ENCODE measurements around the gene ADD3.
A peak's percentile ranks its signal among the peaks of the same experiment; 100 is the strongest.
"Not testable (repeated sequence)": the region's sequence is repeated elsewhere in the genome, so short reads cannot be mapped to it uniquely, and the experiment has no call there.

ADD3 gene

DNA sequence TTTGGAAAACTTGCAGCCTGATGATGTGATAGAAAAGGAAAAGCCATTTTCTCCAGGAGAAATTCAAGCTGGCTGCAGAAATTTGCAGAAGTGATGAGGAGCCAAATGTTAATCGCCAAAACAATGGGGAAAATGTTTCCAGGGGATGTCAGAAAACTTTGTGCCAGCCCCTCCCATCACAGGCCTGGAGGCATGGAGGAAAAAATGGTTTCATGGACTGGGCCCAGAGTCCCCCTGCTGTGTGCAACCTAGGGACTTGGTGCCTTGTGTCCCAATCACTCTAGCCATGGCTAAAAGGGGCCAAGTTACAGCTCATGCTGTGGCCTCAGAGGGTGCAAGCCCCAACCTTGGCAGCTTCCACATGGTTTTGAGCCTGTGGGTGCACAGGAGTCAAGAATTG is 41.0 kb downstream of the ADD3 start:
- no peak overlapping the region for H3K27ac ChIP-seq (ENCODE audit: extremely low read depth, low read depth, low read length)
- TF ChIP-seq ZNF549 (tag by site-specific recombination; IDR thresholded peaks at IDR 0.05) (peak; percentile 86), SETDB1 (IDR thresholded peaks at IDR 0.05; ENCODE audit: insufficient read length, low read length) (peak; percentile 70), ZNF585B (tag by site-specific recombination; IDR thresholded peaks at IDR 0.05) (peak; percentile 100), ZNF677 (tag by site-specific recombination; IDR thresholded peaks at IDR 0.05) (no peak)
- H3K4me3 ChIP-seq (ENCODE audit: low read depth, low read length) = no peak overlapping the region
- CTCF ChIA-PET = no interaction called here
- H3K4me1 ChIP-seq (ENCODE audit: control insufficient read depth, insufficient read depth, low read length) = no peaks in the 10 kb centered on the region
- no peaks in the 10 kb centered on the region for H3K9me3 ChIP-seq (ENCODE audit: control insufficient read depth, insufficient read depth, low read depth, low read length)
- POLR2A ChIA-PET = no interaction called here
- no peaks in the 10 kb centered on the region for H3K36me3 ChIP-seq (ENCODE audit: control insufficient read depth in 2 of 2, insufficient read depth in 1 of 2, low read length in 2 of 2)

DNA sequence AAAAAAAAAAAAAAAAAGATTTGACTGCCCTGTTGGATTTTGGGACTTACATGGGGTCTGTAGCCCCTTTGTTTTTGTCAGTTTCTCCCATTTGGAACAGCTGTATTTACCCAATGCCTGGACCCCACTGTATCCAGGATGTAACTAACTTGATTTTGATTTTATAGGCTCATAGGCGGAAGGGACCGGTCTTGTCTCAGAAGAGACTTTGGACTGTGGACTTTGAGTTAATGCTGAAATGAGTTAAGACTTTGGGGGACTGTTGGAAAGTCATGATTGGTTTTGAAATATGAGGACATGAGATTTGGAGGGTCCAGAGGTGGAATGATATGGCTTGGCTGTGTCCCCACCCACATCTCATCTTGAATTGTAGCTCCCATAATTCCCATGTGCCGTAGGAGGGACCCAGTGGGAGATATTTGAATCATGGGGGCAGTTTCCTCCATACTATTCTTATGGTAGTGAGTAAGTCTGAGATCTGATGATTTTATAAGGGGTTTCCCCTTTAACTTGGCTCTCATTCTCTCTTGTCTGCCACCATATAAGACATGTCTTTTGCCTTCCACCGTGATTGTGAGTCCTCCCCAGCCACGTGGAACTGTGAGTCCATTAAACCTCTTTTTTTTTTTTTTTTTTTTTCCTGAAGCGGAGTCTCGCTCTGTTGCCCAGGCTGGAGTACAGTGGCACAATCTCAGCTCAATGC is 42.3 kb downstream of the ADD3 start:
- H3K27ac ChIP-seq (ENCODE audit: extremely low read depth, low read depth, low read length); H3K4me3 ChIP-seq (ENCODE audit: low read depth, low read length); H3K4me1 ChIP-seq (ENCODE audit: control insufficient read depth, insufficient read depth, low read length); H3K36me3 ChIP-seq (ENCODE audit: control insufficient read depth in 2 of 2, insufficient read depth in 1 of 2, low read length in 2 of 2); CTCF ChIA-PET; H3K9me3 ChIP-seq (ENCODE audit: control insufficient read depth, insufficient read depth, low read depth, low read length); POLR2A ChIA-PET: not testable (repeated sequence)

DNA sequence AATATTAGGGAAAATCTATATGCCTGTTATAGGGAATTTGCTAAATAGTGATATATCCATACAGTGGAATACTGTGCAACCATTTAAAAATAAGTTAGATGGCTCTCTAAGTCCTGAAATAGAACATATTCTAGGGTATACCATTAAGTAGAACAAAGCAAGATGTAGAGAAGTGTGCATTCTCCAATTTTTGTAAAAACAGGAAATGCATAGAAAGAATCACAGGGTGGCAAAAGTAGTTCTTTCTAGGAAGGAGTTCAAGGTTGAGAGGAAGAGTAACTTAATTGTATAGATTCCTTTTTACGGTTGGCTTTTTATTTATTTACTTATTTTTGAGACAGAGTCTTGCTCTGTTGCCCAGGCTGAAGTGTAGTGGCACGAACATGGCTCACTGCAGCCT is 43.7 kb downstream of the ADD3 start:
- POLR2A ChIA-PET = no interaction called here
- Histone ChIP-seq H3K4me1 (ENCODE audit: control insufficient read depth, insufficient read depth, low read length) (no peaks in the 10 kb centered on the region), H3K36me3 (ENCODE audit: control insufficient read depth in 2 of 2, insufficient read depth in 1 of 2, low read length in 2 of 2) (no peaks in the 10 kb centered on the region), H3K27ac (ENCODE audit: extremely low read depth, low read depth, low read length) (no peak overlapping the region), H3K4me3 (ENCODE audit: low read depth, low read length) (no peak overlapping the region), H3K9me3 (ENCODE audit: control insufficient read depth, insufficient read depth, low read depth, low read length) (no peaks in the 10 kb centered on the region)
- TF ChIP-seq SALL2 (tag by site-specific recombination; IDR thresholded peaks at IDR 0.05; ENCODE audit: borderline replicate concordance) = no peak
- TF ChIP-seq MZF1 (tag by site-specific recombination; IDR thresholded peaks at IDR 0.05; ENCODE audit: borderline replicate concordance) = no peak
- TF ChIP-seq ZNF600 (tag by site-specific recombination; IDR thresholded peaks at IDR 0.05) = no peak
- TF ChIP-seq ZNF433 (tag by site-specific recombination; IDR thresholded peaks at IDR 0.05; ENCODE audit: low read depth) = no peak
- no peak for TF ChIP-seq ZNF501 (tag by site-specific recombination; IDR thresholded peaks at IDR 0.05)
- TF ChIP-seq EGR2 (tag by site-specific recombination; IDR thresholded peaks at IDR 0.05; ENCODE audit: low read depth) = no peak
- TF ChIP-seq ZNF202 (tag by site-specific recombination; IDR thresholded peaks at IDR 0.05; ENCODE audit: borderline replicate concordance) = no peak
- no peak for TF ChIP-seq ZNF830 (tag by site-specific recombination; IDR thresholded peaks at IDR 0.05; ENCODE audit: low read depth)
- CTCF ChIA-PET = no interaction called here

DNA sequence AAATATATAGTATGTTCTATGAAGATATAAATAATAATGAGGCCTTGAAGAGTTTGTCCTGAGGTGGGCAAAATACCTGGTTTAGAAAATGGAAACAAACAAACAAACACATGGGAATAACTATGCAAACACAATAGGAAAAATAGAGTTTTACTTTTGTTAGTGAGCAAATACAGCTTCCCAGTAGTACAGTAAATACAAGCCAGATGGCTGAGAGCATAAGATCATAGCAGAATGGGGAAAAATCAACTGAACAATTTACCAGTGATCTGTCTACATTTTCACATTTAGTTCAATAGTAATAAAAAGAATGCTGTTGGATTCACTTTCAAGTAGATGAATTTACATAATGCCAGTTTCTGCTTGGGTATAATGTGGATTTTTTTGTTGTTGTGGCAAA is 45.1 kb downstream of the ADD3 start:
- ChIA-PET POLR2A (no interaction called here), CTCF (interaction anchor here (0.5 to 1.4 kb wide), 4 partner anchors 14 to 138 kb away, joined by 3 to 4 read pairs (median 4); no protein-coding TSS in a partner anchor)
- H3K4me1 ChIP-seq (ENCODE audit: control insufficient read depth, insufficient read depth, low read length) = no peaks in the 10 kb centered on the region; the same call in 1 of the 2 replicates

DNA sequence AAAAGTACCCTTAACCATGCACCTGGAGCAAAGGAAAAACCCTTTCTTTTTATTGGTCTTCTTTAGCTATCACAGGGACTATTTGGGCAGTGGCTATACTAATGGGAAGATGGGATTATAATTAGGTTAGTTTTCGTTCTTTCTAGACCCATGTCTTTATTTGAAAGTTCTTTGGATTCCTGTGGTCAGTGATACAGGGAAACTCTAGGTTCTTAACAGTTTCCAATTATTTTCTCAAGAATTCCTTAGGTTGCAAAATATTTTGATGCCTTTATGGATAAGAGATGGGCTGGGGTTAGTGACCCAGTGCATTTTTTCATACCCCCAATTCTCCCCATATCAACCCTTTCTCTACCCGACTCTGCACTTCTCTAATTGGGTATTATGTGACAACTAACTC is 49.0 kb downstream of the ADD3 start:
- H3K36me3 ChIP-seq (ENCODE audit: control insufficient read depth in 2 of 2, insufficient read depth in 1 of 2, low read length in 2 of 2) = no peaks in the 10 kb centered on the region; a peak in 1 of 3 replicates
- H3K27ac ChIP-seq (ENCODE audit: extremely low read depth, low read depth, low read length) = no peak overlapping the region
- POLR2A ChIA-PET = no interaction called here
- CTCF ChIA-PET = interaction anchor here (0.6 to 1.2 kb wide), 2 partner anchors 11 to 49 kb away, joined by 3 to 6 read pairs; partner anchors contain the start of gene ADD3
- H3K9me3 ChIP-seq (ENCODE audit: control insufficient read depth, insufficient read depth, low read depth, low read length) = no peaks in the 10 kb centered on the region
- TF ChIP-seq ZNF548 (tag by site-specific recombination; IDR thresholded peaks at IDR 0.05) (no peak), ZNF48 (tag by site-specific recombination; IDR thresholded peaks at IDR 0.05) (no peak)
- TF ChIP-seq, protein P1, sequence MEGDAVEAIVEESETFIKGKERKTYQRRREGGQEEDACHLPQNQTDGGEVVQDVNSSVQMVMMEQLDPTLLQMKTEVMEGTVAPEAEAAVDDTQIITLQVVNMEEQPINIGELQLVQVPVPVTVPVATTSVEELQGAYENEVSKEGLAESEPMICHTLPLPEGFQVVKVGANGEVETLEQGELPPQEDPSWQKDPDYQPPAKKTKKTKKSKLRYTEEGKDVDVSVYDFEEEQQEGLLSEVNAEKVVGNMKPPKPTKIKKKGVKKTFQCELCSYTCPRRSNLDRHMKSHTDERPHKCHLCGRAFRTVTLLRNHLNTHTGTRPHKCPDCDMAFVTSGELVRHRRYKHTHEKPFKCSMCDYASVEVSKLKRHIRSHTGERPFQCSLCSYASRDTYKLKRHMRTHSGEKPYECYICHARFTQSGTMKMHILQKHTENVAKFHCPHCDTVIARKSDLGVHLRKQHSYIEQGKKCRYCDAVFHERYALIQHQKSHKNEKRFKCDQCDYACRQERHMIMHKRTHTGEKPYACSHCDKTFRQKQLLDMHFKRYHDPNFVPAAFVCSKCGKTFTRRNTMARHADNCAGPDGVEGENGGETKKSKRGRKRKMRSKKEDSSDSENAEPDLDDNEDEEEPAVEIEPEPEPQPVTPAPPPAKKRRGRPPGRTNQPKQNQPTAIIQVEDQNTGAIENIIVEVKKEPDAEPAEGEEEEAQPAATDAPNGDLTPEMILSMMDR (tag by site-specific recombination; IDR thresholded peaks at IDR 0.05) = no peak
- no peaks in the 10 kb centered on the region; the same call in 1 of the 2 replicates for H3K4me1 ChIP-seq (ENCODE audit: control insufficient read depth, insufficient read depth, low read length)
- H3K4me3 ChIP-seq (ENCODE audit: low read depth, low read length) = no peak overlapping the region

More for the DNA sequence above, 45.1 kb downstream of the ADD3 start:
- Histone ChIP-seq H3K9me3 (ENCODE audit: control insufficient read depth, insufficient read depth, low read depth, low read length) (no peaks in the 10 kb centered on the region), H3K27ac (ENCODE audit: extremely low read depth, low read depth, low read length) (no peak overlapping the region), H3K4me3 (ENCODE audit: low read depth, low read length) (no peak overlapping the region), H3K36me3 (ENCODE audit: control insufficient read depth in 2 of 2, insufficient read depth in 1 of 2, low read length in 2 of 2) (no peaks in the 10 kb centered on the region)
- TF ChIP-seq ZNF670 (tag by site-specific recombination; IDR thresholded peaks at IDR 0.05; ENCODE audit: low read depth) = no peak
- peak; percentile 50; the same call in 1 of the 2 replicates for TF ChIP-seq ZBTB20 (tag by site-specific recombination; IDR thresholded peaks at IDR 0.05)

All from HEK293 (cell line).